CD8-positive, alpha-beta memory T cell (primary cell): ENCODE results near the gene NTM. TPM values are rescaled to one million over a fixed set of nuclear protein-coding genes. Genes with fewer than 3 reads are reported as not detected.
A peak's percentile ranks its signal among the peaks of the same experiment; 100 is the strongest.

ENCODE experiments used
- CTCF ChIA-PET: fragments of 350-600 bp; sonication (Branson Sonifier 250); formaldehyde crosslinking; loops from one replicate; lab custom pipeline; 2021; ENCODE audit warnings: antibody characterized with exemption; lab: Charles Lee
- POLR2A ChIA-PET: fragments of 350-600 bp; sonication (Branson Sonifier 250); formaldehyde crosslinking; loops from one replicate; lab custom pipeline; 2021; ENCODE audit warnings: antibody characterized with exemption; lab: Charles Lee
- DNase-seq, 5 donors: peaks; one replicate each; pipeline versions ENCODE4 v3.0.0 to v3.0.0-alpha.2; 2020 to 2022; ENCODE audit warnings: mixed read lengths in 1 of 5
- H3K27ac ChIP-seq: one replicate; pipeline ENCODE4 v1.7.0; 2013; ENCODE audit warnings: low read depth, mild to moderate bottlenecking, low read length, moderate library complexity
- H3K27me3 ChIP-seq: 2 replicates; pipeline ENCODE4 v1.7.0; 2013; ENCODE audit warnings: low read length, mild to moderate bottlenecking; ENCODE audit not compliant: insufficient read depth, poor library complexity, severe bottlenecking
- H3K36me3 ChIP-seq: 2 replicates; pipeline ENCODE4 v1.7.0; 2013; ENCODE audit warnings: mild to moderate bottlenecking, low read length, moderate library complexity; ENCODE audit not compliant: insufficient read depth
- H3K4me1 ChIP-seq: 2 replicates; pipeline ENCODE4 v1.7.0; 2013; ENCODE audit warnings: mild to moderate bottlenecking, low read length, moderate library complexity; ENCODE audit not compliant: insufficient read depth
- H3K4me3 ChIP-seq: 2 replicates; pipeline ENCODE4 v1.7.0; 2013; ENCODE audit warnings: mild to moderate bottlenecking, low read length
- H3K9me3 ChIP-seq: 2 replicates; pipeline ENCODE4 v1.7.0; 2013; ENCODE audit warnings: mild to moderate bottlenecking, low read length
- H3K27ac Mint-ChIP-seq, 8 donors: one replicate each; pipeline ENCODE4 v1.8.0; 2020 to 2021; ENCODE audit warnings: mixed read lengths in 8 of 8, mild to moderate bottlenecking in 6 of 8, inconsistent platforms in 3 of 8, moderate library complexity in 3 of 8
- H3K27me3 Mint-ChIP-seq, 2 donors: one replicate each; pipeline ENCODE4 v1.8.0; 2020 to 2021; ENCODE audit warnings: mixed read lengths in 2 of 2, mild to moderate bottlenecking in 1 of 2, moderate library complexity in 1 of 2
- H3K36me3 Mint-ChIP-seq, 3 donors: one replicate each; pipeline ENCODE4 v1.8.0; 2020 to 2021; ENCODE audit warnings: mixed read lengths in 3 of 3, inconsistent platforms in 1 of 3, mild to moderate bottlenecking in 1 of 3
- H3K4me1 Mint-ChIP-seq, 3 donors: one replicate each; pipeline ENCODE4 v1.8.0; 2020 to 2021; ENCODE audit warnings: mixed read lengths in 3 of 3, inconsistent platforms in 1 of 3, mild to moderate bottlenecking in 1 of 3
- H3K4me3 Mint-ChIP-seq, 7 donors: one replicate each; pipeline ENCODE4 v1.8.0; 2020 to 2021; ENCODE audit warnings: mixed read lengths in 7 of 7, mild to moderate bottlenecking in 6 of 7, moderate library complexity in 4 of 7, inconsistent platforms in 2 of 7
- H3K9me3 Mint-ChIP-seq, 5 donors: one replicate each; pipeline ENCODE4 v1.8.0; 2020 to 2022; ENCODE audit warnings: mixed read lengths in 5 of 5, mild to moderate bottlenecking in 3 of 5, moderate library complexity in 2 of 5, inconsistent platforms in 1 of 5
- polyA plus RNA-seq: library from polyadenylated mRNA; unstranded; fragments of 300-500 nt; fragmentation: Illumina TruSeq; gene quantifications from one replicate; pipeline ENCODE4 v1.2.3, GENCODE V29; 2021
- total RNA-seq, 2 experiments: library from RNA; stranded (reverse); gene quantifications; one replicate each; pipeline ENCODE4 v1.2.3, GENCODE V29; 2021

NTM gene
- total and polyA plus RNA-seq, 3 experiments from 2014 or later: not detected

DNA sequence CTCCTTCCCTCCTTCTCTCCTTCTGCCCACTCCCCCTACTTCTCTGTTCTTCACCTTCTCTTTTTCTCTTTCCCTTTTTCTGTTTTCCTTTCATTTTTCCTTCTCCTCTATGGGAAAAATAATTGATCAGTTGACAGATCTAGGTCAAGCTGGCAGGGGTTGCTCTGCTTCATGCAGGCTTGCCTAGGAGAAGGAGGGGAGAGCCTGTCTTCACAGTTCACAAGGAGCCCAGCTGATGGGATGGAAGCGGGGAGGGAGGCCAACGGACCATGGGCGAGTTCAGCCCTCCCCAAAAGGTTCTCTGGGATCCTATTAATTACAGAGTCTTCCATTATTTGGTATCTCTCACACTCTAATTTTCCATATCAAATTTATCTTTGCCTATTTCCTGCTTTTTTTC lies 5.5 kb downstream of the NTM start:
- Histone ChIP-seq H3K4me1 (no peaks in the 10 kb centered on the region), H3K27ac (no peak overlapping the region), H3K36me3 (no peaks in the 10 kb centered on the region), H3K9me3 (no peaks in the 10 kb centered on the region), H3K4me3 (no peak overlapping the region), H3K27me3 (no peaks in the 10 kb centered on the region)
- Mint-ChIP-seq H3K9me3 (peaks cover 0 to 11% (median 1%) of the 10 kb centered on the region in 5 donors), H3K36me3 (no peaks in the 10 kb centered on the region), H3K4me3 (no peak overlapping the region), H3K4me1 (no peaks in the 10 kb centered on the region), H3K27ac (no peak overlapping the region), H3K27me3 (no peaks in the 10 kb centered on the region)
- no peak for DNase-seq
- POLR2A ChIA-PET: no interaction called here
- CTCF ChIA-PET: no interaction called here

DNA sequence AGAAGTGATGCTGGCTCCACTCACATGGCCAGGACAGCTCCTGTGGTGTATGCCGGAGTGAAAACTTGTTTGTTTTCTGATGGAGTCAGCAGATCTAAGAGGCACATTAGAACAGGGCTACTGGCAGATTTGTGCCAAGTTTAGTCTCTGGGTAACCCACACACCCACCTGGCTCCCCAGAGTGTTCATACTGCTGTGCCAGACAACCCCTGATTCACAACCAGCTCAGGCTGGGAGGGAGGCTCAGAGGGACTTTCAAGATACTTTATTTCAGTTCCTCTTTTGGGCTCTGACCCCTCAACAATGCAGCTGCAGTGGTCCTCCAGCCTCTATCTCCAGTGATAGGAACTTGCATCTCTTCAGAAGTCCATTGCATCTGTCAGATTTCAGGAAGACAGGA lies 8.5 kb downstream of the NTM start:
- Mint-ChIP-seq H3K27me3 (no peaks in the 10 kb centered on the region), H3K27ac (no peak overlapping the region), H3K4me3 (no peak overlapping the region), H3K9me3 (peaks cover 0 to 11% (median 2%) of the 10 kb centered on the region in 5 donors), H3K4me1 (no peaks in the 10 kb centered on the region), H3K36me3 (no peaks in the 10 kb centered on the region)
- Histone ChIP-seq H3K27ac (no peak overlapping the region), H3K27me3 (no peaks in the 10 kb centered on the region), H3K36me3 (no peaks in the 10 kb centered on the region), H3K9me3 (no peaks in the 10 kb centered on the region), H3K4me3 (no peak overlapping the region), H3K4me1 (no peaks in the 10 kb centered on the region)
- no peak for DNase-seq
- POLR2A ChIA-PET: no interaction called here
- CTCF ChIA-PET: no interaction called here

DNA sequence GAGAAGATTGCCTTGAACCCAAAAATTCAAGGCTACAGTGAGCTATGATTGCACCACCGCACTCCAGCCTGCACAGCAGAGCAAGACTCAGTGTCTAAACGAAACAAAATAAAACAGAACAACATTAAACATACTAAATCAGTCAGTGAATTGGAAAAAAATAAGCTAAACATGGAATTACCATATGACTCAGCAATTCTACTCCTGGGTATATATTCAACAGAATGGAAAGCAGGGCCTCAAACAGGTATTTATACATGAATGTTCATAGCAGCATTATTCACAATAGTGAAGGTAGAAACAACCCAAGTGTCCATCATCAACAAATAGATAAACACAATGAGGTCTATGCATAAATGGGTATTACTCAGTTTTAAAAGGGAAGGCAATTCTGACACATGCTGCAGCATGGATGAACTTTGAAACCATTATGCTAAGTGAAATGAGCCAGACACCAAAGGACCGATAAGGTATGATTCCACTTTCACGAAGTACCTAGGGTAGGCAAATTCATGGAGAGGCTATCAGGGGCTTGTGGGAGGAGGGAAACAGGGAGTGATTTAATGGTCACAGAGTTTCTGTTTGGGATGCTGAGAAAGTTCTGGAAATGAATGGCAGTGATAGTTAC lies 15.5 kb downstream of the NTM start:
- H3K9me3 Mint-ChIP-seq: peaks cover 0 to 7% (median 2%) of the 10 kb centered on the region in 5 donors
- no peaks in the 10 kb centered on the region for H3K36me3 ChIP-seq
- no peaks in the 10 kb centered on the region for H3K4me1 Mint-ChIP-seq
- H3K4me1 ChIP-seq: no peaks in the 10 kb centered on the region
- H3K27me3 Mint-ChIP-seq: no peaks in the 10 kb centered on the region
- no peak overlapping the region for H3K4me3 Mint-ChIP-seq
- no peak overlapping the region for H3K27ac ChIP-seq
- no peak for DNase-seq
- H3K36me3 Mint-ChIP-seq: no peaks in the 10 kb centered on the region
- no peaks in the 10 kb centered on the region for H3K27me3 ChIP-seq
- ChIA-PET POLR2A (no interaction called here), CTCF (no interaction called here)
- H3K4me3 ChIP-seq: no peak overlapping the region
- no peak overlapping the region for H3K27ac Mint-ChIP-seq
- no peaks in the 10 kb centered on the region for H3K9me3 ChIP-seq

- H3K4me1 ChIP-seq: no peaks in the 10 kb centered on the region
- no peaks in the 10 kb centered on the region for H3K9me3 ChIP-seq
- ChIA-PET POLR2A (no interaction called here), CTCF (no interaction called here)
- no peaks in the 10 kb centered on the region for H3K36me3 Mint-ChIP-seq
- no peaks in the 10 kb centered on the region for H3K27me3 ChIP-seq
- H3K4me3 Mint-ChIP-seq: no peak overlapping the region
- no peaks in the 10 kb centered on the region for H3K27me3 Mint-ChIP-seq
- H3K27ac Mint-ChIP-seq: no peak overlapping the region
- H3K36me3 ChIP-seq: no peaks in the 10 kb centered on the region
- no peaks in the 10 kb centered on the region for H3K4me1 Mint-ChIP-seq
- DNase-seq: no peak
- no peak overlapping the region for H3K4me3 ChIP-seq
- H3K27ac ChIP-seq: no peak overlapping the region
- H3K9me3 Mint-ChIP-seq: peaks cover 0 to 7% (median 2%) of the 10 kb centered on the region in 5 donors
Measured at GRCh38 chr11:131386408-131386807, 16.0 kb downstream of the NTM start.

- H3K4me1 Mint-ChIP-seq: no peaks in the 10 kb centered on the region
- H3K4me3 ChIP-seq: no peak overlapping the region
- no peak overlapping the region for H3K27ac ChIP-seq
- ChIA-PET CTCF (no interaction called here), POLR2A (no interaction called here)
- H3K27me3 Mint-ChIP-seq: no peaks in the 10 kb centered on the region
- H3K4me3 Mint-ChIP-seq: no peak overlapping the region
- H3K9me3 Mint-ChIP-seq: peaks cover 0 to 7% (median 2%) of the 10 kb centered on the region in 5 donors
- no peak for DNase-seq
- H3K36me3 ChIP-seq: no peaks in the 10 kb centered on the region
- no peaks in the 10 kb centered on the region for H3K36me3 Mint-ChIP-seq
- H3K9me3 ChIP-seq: no peaks in the 10 kb centered on the region
- no peaks in the 10 kb centered on the region for H3K4me1 ChIP-seq
- no peaks in the 10 kb centered on the region for H3K27me3 ChIP-seq
- H3K27ac Mint-ChIP-seq: no peak overlapping the region
Measured at GRCh38 chr11:131388030-131388429, 17.6 kb downstream of the NTM start.

DNA sequence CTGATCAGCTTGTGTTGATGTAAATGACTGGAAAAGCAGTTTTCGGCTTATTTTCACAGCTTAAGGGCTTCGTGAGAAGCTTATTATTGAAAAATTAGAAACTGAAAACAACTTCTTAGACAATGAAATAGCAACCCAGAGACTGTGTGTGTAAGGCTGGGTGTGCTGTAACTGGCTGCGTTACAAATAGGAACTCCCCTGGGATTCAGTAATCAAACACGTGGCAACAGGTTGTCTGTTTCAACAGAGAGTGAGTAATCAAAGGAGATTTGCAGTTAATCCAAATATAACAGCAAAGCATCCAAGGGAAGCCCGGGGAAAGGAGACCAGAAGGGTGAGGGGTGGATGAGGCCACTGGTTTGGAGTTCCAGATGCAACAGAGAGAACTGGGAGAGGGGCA lies 19.2 kb downstream of the NTM start:
- Histone ChIP-seq H3K36me3 (no peaks in the 10 kb centered on the region), H3K9me3 (no peaks in the 10 kb centered on the region), H3K27me3 (no peaks in the 10 kb centered on the region), H3K27ac (no peak overlapping the region), H3K4me1 (no peaks in the 10 kb centered on the region), H3K4me3 (no peak overlapping the region)
- Mint-ChIP-seq H3K4me3 (no peak overlapping the region), H3K27ac (no peak overlapping the region), H3K4me1 (no peaks in the 10 kb centered on the region), H3K27me3 (no peaks in the 10 kb centered on the region), H3K36me3 (no peaks in the 10 kb centered on the region), H3K9me3 (peaks cover 0 to 9% (median 2%) of the 10 kb centered on the region in 5 donors)
- no peak for DNase-seq
- ChIA-PET POLR2A (no interaction called here), CTCF (no interaction called here)

GRCh38 chr11:131391176-131391575 lies 20.8 kb downstream of the NTM start:
- H3K4me1 Mint-ChIP-seq: no peaks in the 10 kb centered on the region
- H3K36me3 ChIP-seq: no peaks in the 10 kb centered on the region
- no peaks in the 10 kb centered on the region for H3K4me1 ChIP-seq
- H3K9me3 ChIP-seq: no peaks in the 10 kb centered on the region
- H3K27ac Mint-ChIP-seq: no peak overlapping the region
- no peak overlapping the region for H3K27ac ChIP-seq
- DNase-seq: no peak
- no peaks in the 10 kb centered on the region for H3K27me3 Mint-ChIP-seq
- no peaks in the 10 kb centered on the region for H3K27me3 ChIP-seq
- H3K9me3 Mint-ChIP-seq: peaks cover 0 to 9% (median 5%) of the 10 kb centered on the region in 5 donors
- ChIA-PET POLR2A (no interaction called here), CTCF (no interaction called here)
- H3K36me3 Mint-ChIP-seq: no peaks in the 10 kb centered on the region
- H3K4me3 Mint-ChIP-seq: no peak overlapping the region
- no peak overlapping the region for H3K4me3 ChIP-seq

DNA sequence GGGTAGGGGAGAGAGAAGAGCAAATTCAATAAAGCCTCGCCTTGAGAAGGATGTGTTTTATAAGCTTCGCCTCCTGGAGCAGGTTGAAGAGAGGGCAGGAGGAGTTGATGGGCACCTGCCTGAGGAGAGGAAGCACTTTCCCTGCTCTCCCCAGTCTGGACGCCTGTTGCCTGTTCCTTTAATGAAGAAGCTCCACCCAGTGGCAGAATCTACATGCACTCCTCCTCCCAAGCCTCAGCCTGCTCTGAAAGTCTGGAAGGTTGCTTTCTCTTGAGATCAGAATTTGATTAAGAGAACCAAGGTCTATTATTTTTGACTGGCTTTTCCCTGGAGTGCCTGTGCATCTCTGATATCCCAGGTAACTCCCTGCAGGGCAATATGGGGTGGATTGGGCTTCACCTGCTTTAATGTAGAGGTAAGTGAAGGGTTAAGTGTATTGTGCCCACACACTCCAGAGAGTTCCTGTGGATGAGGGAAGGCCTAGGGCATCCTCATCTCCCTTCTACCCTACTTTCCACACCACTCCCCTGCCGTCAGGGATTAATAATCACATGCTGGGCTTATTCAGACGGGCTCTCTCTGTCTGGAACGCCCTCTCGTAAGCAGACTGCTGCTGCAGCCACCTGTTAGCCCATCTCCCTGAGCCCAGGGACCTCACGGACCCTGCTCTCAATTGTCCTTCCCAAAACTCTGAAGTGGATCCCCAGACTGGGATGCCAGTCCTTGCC lies 22.3 kb downstream of the NTM start:
- CTCF ChIA-PET: no interaction called here
- peaks cover 0 to 9% (median 5%) of the 10 kb centered on the region in 5 donors for H3K9me3 Mint-ChIP-seq
- POLR2A ChIA-PET: no interaction called here
- H3K36me3 Mint-ChIP-seq: no peaks in the 10 kb centered on the region
- no peaks in the 10 kb centered on the region for H3K9me3 ChIP-seq
- H3K4me3 ChIP-seq: no peak overlapping the region
- peak overlapping the region in 1 of 8 donors; percentile 30 for H3K27ac Mint-ChIP-seq
- H3K27me3 Mint-ChIP-seq: no peaks in the 10 kb centered on the region
- H3K4me3 Mint-ChIP-seq: no peak overlapping the region
- H3K4me1 Mint-ChIP-seq: no peaks in the 10 kb centered on the region
- no peak for DNase-seq
- no peak overlapping the region for H3K27ac ChIP-seq
- H3K36me3 ChIP-seq: no peaks in the 10 kb centered on the region
- no peaks in the 10 kb centered on the region for H3K4me1 ChIP-seq
- H3K27me3 ChIP-seq: no peaks in the 10 kb centered on the region
